Nasal cavity respiratory epithelium epithelial cell of viscerocranial mucosa (primary cell): ENCODE measurements around the gene MUS81. TPM values are rescaled to one million over a fixed set of nuclear protein-coding genes. Genes with fewer than 3 reads are reported as not detected.

Experiments
- total RNA-seq: library from RNA; depleted of rRNA; stranded (reverse); fragments of >200 nt; gene quantifications from 2 replicates; pipeline ENCODE4 v1.2.3, GENCODE V29; 2014

The MUS81 gene
- 50.8 and 70.1 TPM in 2 replicates for total RNA-seq

GRCh38 chr11:65860278-65861164 lies at the start of gene MUS81:
Gene MUS81 (plus strand): TSS chr11:65860433. CDS start chr11:65860754, 321 bp downstream.

GRCh38 chr11:65833297-65834030 lies 26.8 kb upstream of the MUS81 start, which contains the start of gene SNX32:
Gene SNX32 (plus strand): TSS chr11:65833963. CDS start chr11:65834066, 103 bp downstream.

GRCh38 chr11:65857853-65858680 lies 2.2 kb upstream of the MUS81 start, which contains the start of gene CFL1:
Gene CFL1 (minus strand): TSS chr11:65858180. CDS start chr11:65858099, 81 bp downstream.

GRCh38 chr11:65872586-65873317 lies 12.5 kb downstream of the MUS81 start, which contains the start of gene EFEMP2:
Gene EFEMP2 (minus strand): TSS chr11:65872800. CDS start chr11:65872354, 446 bp downstream.

GRCh38 chr11:65879617-65880016 lies 19.4 kb downstream of the MUS81 start, which contains the start of gene CTSW:
Gene CTSW (plus strand): TSS chr11:65879837. CDS start chr11:65879855, 18 bp downstream.

GRCh38 chr11:65888163-65888814 lies 28.1 kb downstream of the MUS81 start, which contains the start of gene FIBP:
Gene FIBP (minus strand): TSS chr11:65888471. CDS start chr11:65888418, 53 bp downstream.

GRCh38 chr11:65890324-65891218 lies 30.3 kb downstream of the MUS81 start, which contains the start of gene CCDC85B:
Gene CCDC85B (plus strand): TSS chr11:65890673. CDS start chr11:65890784, 111 bp downstream.

GRCh38 chr11:65900125-65900898 lies 40.1 kb downstream of the MUS81 start, which contains the start of gene FOSL1:
Gene FOSL1 (minus strand): TSS chr11:65900388. CDS start chr11:65900339, 49 bp downstream.

Other genes starting within 250 kb of the MUS81 start
- 21.2 and 40.2 TPM in 2 replicates for gene MAP3K11, start 246.2 kb upstream of the MUS81 start, total RNA-seq
- gene PCNX3, start 244.7 kb upstream of the MUS81 start, total RNA-seq, result 10.3 and 38.1 TPM in 2 replicates
- gene SIPA1, start 222.3 kb upstream of the MUS81 start, total RNA-seq, result 15.8 and 19.1 TPM in 2 replicates
- gene RELA, start 197.5 kb upstream of the MUS81 start, total RNA-seq, result 15.0 and 24.8 TPM in 2 replicates
- gene KAT5, start 148.2 kb upstream of the MUS81 start, total RNA-seq, result 28.7 and 30.3 TPM in 2 replicates
- 9.0 and 11.6 TPM in 2 replicates for gene RNASEH2C, start 139.6 kb upstream of the MUS81 start, total RNA-seq
- gene AP5B1, start 79.5 kb upstream of the MUS81 start, total RNA-seq, result 10.6 and 20.7 TPM in 2 replicates
- gene OVOL1, start 73.4 kb upstream of the MUS81 start, total RNA-seq, result 19.0 and 22.2 TPM in 2 replicates
- 0.68 and 1.2 TPM in 2 replicates for gene SNX32, start 26.5 kb upstream of the MUS81 start, total RNA-seq
- gene CFL1, start 2.3 kb upstream of the MUS81 start, total RNA-seq, result 659 and 765 TPM in 2 replicates
- gene EFEMP2, start 12.4 kb downstream of the MUS81 start, total RNA-seq, result 2.4 and 10.7 TPM in 2 replicates
- not detected in 2 replicates for gene CTSW, start 19.4 kb downstream of the MUS81 start, total RNA-seq
- gene FIBP, start 28.0 kb downstream of the MUS81 start, total RNA-seq, result 92.5 and 141 TPM in 2 replicates
- gene CCDC85B, start 30.2 kb downstream of the MUS81 start, total RNA-seq, result 10.9 and 32.5 TPM in 2 replicates
- 20.3 and 27.7 TPM in 2 replicates for gene FOSL1, start 40.0 kb downstream of the MUS81 start, total RNA-seq
- 12.0 and 12.5 TPM in 2 replicates for gene C11orf68, start 58.6 kb downstream of the MUS81 start, total RNA-seq
- 94.0 and 217 TPM in 2 replicates for gene DRAP1, start 59.0 kb downstream of the MUS81 start, total RNA-seq
- not detected in 2 replicates for gene TSGA10IP, start 85.0 kb downstream of the MUS81 start, total RNA-seq
- 36.2 and 41.8 TPM in 2 replicates for gene SART1, start 101.3 kb downstream of the MUS81 start, total RNA-seq
- gene EIF1AD, start 141.7 kb downstream of the MUS81 start, total RNA-seq, result 48.1 and 50.2 TPM in 2 replicates
- gene BANF1, start 142.1 kb downstream of the MUS81 start, total RNA-seq, result 13.2 and 17.8 TPM in 2 replicates
- 1.7 and 2.6 TPM in 2 replicates for gene CST6, start 151.6 kb downstream of the MUS81 start, total RNA-seq
- gene CATSPER1, start 166.0 kb downstream of the MUS81 start, total RNA-seq, result not detected in 2 replicates
- not detected in 2 replicates for gene GAL3ST3, start 188.7 kb downstream of the MUS81 start, total RNA-seq
- gene SF3B2, start 191.9 kb downstream of the MUS81 start, total RNA-seq, result 103 and 117 TPM in 2 replicates
- gene PACS1, start 209.8 kb downstream of the MUS81 start, total RNA-seq, result 7.5 and 34.8 TPM in 2 replicates